Parathyroid adenoma (tissue), 2 donors: ENCODE results near the gene USP48.

Source experiments
- H2AFZ ChIP-seq: fragments of 300-600 bp; sonication (generic); one replicate; pipeline ENCODE4 v1.7.0; 2017; ENCODE audit warnings: antibody characterized with exemption, mild to moderate bottlenecking
- H3K27ac ChIP-seq: fragments of 300-600 bp; sonication (generic); one replicate; pipeline ENCODE4 v1.7.0; 2017
- H3K27me3 ChIP-seq: fragments of 300-600 bp; sonication (generic); one replicate; pipeline ENCODE4 v1.7.0; 2017; ENCODE audit warnings: low read length; ENCODE audit not compliant: control insufficient read depth, insufficient read depth
- H3K36me3 ChIP-seq: fragments of 300-600 bp; sonication (generic); one replicate; pipeline ENCODE4 v1.7.0; 2017; ENCODE audit warnings: low read length; ENCODE audit not compliant: control insufficient read depth, insufficient read depth
- H3K4me1 ChIP-seq: fragments of 300-600 bp; sonication (generic); one replicate; pipeline ENCODE4 v1.7.0; 2017; ENCODE audit warnings: control low read depth
- H3K4me2 ChIP-seq: fragments of 300-600 bp; sonication (generic); one replicate; pipeline ENCODE4 v1.7.0; 2017; ENCODE audit warnings: low read length
- H3K4me3 ChIP-seq: fragments of 300-600 bp; sonication (generic); one replicate; pipeline ENCODE4 v1.7.0; 2017; ENCODE audit warnings: low read depth, low read length
- H3K79me2 ChIP-seq: fragments of 300-600 bp; sonication (generic); one replicate; pipeline ENCODE4 v1.7.0; 2017; ENCODE audit warnings: control low read depth
- H3K9ac ChIP-seq: fragments of 300-600 bp; sonication (generic); one replicate; pipeline ENCODE4 v1.7.0; 2017; ENCODE audit warnings: mild to moderate bottlenecking
- H3K9me3 ChIP-seq: fragments of 300-600 bp; sonication (generic); one replicate; pipeline ENCODE4 v1.7.0; 2017; ENCODE audit warnings: low read length; ENCODE audit not compliant: control insufficient read depth
- TF ChIP-seq, protein P1 (sequence below): fragments of 300-600 bp; sonication (generic); IDR thresholded peaks from one replicate; pipeline ENCODE4 v1.7.0; 2017; ENCODE audit warnings: antibody characterized with exemption, mild to moderate bottlenecking
- donor health status: primary hyperparathyroidism.

The USP48 gene

DNA sequence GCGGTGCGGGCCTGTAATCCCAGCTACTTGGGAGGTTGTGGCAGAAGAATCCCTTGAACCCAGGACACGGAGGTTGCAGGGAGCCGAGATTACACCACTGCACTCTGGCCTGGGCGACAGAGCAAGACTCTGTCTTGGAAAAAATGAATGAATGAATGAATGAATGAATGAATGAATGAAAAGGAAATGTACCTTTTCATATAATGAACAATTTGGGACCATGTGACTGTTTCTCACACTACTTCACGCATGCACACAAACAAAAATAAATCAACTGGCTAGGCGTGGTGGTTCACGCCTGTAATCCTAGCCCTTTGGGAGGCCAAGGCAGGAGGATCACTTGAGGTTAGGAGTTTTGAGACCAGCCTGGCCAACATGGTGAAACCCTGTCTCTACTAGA, 24.3 kb downstream of the USP48 start:
- Histone ChIP-seq H2AFZ (no peak overlapping the region), H3K4me2 (no peak overlapping the region), H3K27me3 (no peaks in the 10 kb centered on the region), H3K27ac (no peak overlapping the region), H3K4me3 (no peak overlapping the region), H3K9ac (no peak overlapping the region), H3K9me3 (no peaks in the 10 kb centered on the region), H3K36me3 (no peaks in the 10 kb centered on the region), H3K79me2 (peaks cover 8% of the 10 kb centered on the region), H3K4me1 (no peaks in the 10 kb centered on the region)
- TF ChIP-seq, protein P1, sequence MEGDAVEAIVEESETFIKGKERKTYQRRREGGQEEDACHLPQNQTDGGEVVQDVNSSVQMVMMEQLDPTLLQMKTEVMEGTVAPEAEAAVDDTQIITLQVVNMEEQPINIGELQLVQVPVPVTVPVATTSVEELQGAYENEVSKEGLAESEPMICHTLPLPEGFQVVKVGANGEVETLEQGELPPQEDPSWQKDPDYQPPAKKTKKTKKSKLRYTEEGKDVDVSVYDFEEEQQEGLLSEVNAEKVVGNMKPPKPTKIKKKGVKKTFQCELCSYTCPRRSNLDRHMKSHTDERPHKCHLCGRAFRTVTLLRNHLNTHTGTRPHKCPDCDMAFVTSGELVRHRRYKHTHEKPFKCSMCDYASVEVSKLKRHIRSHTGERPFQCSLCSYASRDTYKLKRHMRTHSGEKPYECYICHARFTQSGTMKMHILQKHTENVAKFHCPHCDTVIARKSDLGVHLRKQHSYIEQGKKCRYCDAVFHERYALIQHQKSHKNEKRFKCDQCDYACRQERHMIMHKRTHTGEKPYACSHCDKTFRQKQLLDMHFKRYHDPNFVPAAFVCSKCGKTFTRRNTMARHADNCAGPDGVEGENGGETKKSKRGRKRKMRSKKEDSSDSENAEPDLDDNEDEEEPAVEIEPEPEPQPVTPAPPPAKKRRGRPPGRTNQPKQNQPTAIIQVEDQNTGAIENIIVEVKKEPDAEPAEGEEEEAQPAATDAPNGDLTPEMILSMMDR, result no peak

DNA sequence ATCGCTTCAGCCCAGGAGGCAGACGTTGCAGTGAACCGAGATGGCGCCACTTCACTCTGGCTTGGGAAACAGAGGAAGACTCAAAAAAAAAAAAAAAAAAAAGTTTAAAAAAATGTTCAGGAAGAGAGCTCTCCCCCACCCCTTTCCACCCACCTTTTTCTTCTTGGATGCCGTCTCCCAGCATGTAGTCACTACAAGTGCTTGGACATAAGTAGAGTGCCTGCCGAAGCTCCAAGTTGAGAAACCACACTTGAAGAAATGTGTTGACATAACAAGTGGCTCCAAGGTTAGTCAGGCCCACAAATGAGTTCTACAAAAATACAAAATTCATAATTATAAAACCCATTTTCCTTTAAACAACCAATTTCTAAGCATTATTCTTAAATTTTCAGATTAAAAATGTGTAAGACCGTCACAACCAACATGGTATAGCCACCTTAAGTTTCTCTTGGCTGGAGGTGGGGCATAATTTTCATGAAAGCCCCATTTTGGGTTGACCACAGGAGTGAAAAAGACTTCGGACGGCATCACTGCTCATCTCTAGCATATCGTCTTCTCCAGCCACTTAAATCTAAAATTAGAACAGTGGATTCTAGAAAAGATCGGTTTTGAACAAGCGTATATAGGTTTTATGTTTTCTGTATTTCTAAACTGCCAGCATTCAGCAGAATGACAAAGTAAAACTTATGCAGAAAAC, 26.4 kb downstream of the USP48 start:
- Histone ChIP-seq H3K4me3 (no peak overlapping the region), H2AFZ (no peak overlapping the region), H3K9me3 (no peaks in the 10 kb centered on the region), H3K27ac (no peak overlapping the region), H3K79me2 (no peaks in the 10 kb centered on the region), H3K36me3 (no peaks in the 10 kb centered on the region), H3K27me3 (no peaks in the 10 kb centered on the region), H3K9ac (no peak overlapping the region), H3K4me1 (no peaks in the 10 kb centered on the region), H3K4me2 (no peak overlapping the region)
- TF ChIP-seq, protein P1, result no peak

DNA sequence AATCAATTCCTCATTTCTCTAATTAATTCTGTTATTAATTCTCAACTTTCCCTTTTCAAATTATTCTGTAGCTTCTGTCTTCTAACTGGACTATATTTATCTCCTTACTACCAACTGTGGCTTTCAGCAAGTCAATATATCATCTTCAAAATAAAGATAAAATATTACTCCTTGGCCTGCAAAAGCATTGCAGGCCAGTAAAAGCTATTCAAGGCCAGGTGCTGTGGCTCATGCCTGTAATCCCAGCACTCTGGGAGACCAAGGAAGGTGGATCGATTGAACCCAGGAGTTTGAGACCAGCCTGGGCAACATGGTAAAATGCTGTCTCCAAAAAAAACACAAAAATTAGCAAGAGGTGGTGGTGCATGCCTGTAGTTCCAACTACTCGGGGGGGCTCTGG, 27.9 kb downstream of the USP48 start:
- Histone ChIP-seq H3K4me1 (no peaks in the 10 kb centered on the region), H3K9me3 (no peaks in the 10 kb centered on the region), H2AFZ (no peak overlapping the region), H3K79me2 (peaks cover 2% of the 10 kb centered on the region), H3K9ac (no peak overlapping the region), H3K4me3 (no peak overlapping the region), H3K27ac (no peak overlapping the region), H3K27me3 (no peaks in the 10 kb centered on the region), H3K4me2 (no peak overlapping the region), H3K36me3 (no peaks in the 10 kb centered on the region)
- TF ChIP-seq, protein P1, result no peak

DNA sequence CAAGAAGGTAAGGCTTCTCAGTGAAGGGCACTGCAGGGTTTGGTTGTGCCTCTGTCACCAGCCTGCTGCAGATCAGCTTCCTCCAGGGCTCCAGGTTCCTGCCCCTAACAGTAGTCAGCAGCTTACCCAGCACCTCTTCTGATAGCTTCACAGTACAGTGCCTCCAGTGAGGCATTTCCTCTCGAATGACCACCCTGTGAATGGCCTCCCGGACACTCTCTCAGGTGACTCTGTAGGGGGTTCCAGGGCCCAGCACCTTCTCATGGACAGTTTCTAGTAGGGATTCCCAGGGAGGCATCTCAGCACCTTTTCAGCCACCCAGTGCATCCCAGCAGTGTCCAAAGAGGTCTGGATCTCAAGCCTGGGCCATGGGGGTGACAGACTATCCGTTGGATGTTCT, 28.4 kb downstream of the USP48 start:
- H3K4me3 ChIP-seq, result no peak overlapping the region
- H3K36me3 ChIP-seq, result no peaks in the 10 kb centered on the region
- no peaks in the 10 kb centered on the region for H3K9me3 ChIP-seq
- no peaks in the 10 kb centered on the region for H3K27me3 ChIP-seq
- H3K27ac ChIP-seq, result no peak overlapping the region
- H3K4me2 ChIP-seq, result no peak overlapping the region
- H3K79me2 ChIP-seq, result peaks cover 2% of the 10 kb centered on the region
- TF ChIP-seq, protein P1, result no peak
- no peak overlapping the region for H3K9ac ChIP-seq
- no peaks in the 10 kb centered on the region for H3K4me1 ChIP-seq
- H2AFZ ChIP-seq, result no peak overlapping the region

DNA sequence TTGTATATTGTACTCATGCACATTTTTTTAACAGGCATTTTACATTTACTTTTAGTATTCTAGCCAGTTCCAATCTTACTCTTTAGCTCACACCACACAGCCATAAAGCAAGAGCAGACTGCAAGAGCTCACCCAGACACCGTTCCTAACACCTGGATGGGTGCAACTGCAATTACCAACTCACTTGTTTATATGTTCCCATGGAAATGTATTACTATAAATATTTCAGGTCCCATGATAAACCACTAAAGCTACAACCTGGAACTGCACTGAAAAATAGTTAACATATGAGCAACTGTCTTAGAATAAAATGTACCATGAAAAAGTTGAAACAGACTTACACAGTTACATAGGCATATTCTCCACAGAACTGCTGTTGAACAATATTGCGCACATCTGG, 30.8 kb downstream of the USP48 start:
- Histone ChIP-seq H3K27me3 (no peaks in the 10 kb centered on the region), H3K4me3 (no peak overlapping the region), H3K27ac (no peak overlapping the region), H3K4me2 (no peak overlapping the region), H3K79me2 (peaks cover 2% of the 10 kb centered on the region), H3K4me1 (no peaks in the 10 kb centered on the region), H2AFZ (no peak overlapping the region), H3K9me3 (no peaks in the 10 kb centered on the region), H3K36me3 (no peaks in the 10 kb centered on the region), H3K9ac (no peak overlapping the region)
- TF ChIP-seq, protein P1, result no peak
